ENCODE results near the gene BCKDHB.

DNA sequence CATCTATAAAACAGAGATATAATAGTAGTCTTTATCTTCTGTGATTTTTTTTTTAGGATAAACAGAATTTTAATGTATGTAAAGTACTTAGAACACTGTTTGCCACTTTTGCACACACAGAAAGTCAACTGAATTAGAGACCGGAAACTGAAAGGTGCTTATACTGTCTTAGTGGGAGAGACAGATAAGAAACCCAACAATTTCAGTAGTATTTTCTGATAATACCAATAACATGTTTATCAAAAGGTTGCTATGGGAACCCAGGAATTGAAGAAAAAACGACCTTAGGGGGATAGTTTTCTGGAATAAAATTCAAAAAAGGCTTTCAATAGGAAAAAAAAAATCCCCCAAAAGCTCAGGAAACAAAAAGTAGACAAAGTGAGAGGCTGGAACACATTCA, 138.6 kb downstream of the BCKDHB start:
- TF ChIP-seq, protein P1, sequence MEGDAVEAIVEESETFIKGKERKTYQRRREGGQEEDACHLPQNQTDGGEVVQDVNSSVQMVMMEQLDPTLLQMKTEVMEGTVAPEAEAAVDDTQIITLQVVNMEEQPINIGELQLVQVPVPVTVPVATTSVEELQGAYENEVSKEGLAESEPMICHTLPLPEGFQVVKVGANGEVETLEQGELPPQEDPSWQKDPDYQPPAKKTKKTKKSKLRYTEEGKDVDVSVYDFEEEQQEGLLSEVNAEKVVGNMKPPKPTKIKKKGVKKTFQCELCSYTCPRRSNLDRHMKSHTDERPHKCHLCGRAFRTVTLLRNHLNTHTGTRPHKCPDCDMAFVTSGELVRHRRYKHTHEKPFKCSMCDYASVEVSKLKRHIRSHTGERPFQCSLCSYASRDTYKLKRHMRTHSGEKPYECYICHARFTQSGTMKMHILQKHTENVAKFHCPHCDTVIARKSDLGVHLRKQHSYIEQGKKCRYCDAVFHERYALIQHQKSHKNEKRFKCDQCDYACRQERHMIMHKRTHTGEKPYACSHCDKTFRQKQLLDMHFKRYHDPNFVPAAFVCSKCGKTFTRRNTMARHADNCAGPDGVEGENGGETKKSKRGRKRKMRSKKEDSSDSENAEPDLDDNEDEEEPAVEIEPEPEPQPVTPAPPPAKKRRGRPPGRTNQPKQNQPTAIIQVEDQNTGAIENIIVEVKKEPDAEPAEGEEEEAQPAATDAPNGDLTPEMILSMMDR (IDR thresholded peaks at IDR 0.05), result no peak
- no peak for TF ChIP-seq POLR2A (IDR thresholded peaks at IDR 0.05)

Data from lower leg skin (tissue), 3 donors.